ENCODE data around the gene RBL1. TPM values are rescaled to one million over a fixed set of nuclear protein-coding genes. Genes with fewer than 3 reads are reported as not detected.
"Not testable (repeated sequence)": the region's sequence is repeated elsewhere in the genome, so short reads cannot be mapped to it uniquely, and the experiment has no call there.

Gene RBL1
- total RNA-seq, 2 donors from 2014 or later, result 35.9 to 37.6 TPM

DNA sequence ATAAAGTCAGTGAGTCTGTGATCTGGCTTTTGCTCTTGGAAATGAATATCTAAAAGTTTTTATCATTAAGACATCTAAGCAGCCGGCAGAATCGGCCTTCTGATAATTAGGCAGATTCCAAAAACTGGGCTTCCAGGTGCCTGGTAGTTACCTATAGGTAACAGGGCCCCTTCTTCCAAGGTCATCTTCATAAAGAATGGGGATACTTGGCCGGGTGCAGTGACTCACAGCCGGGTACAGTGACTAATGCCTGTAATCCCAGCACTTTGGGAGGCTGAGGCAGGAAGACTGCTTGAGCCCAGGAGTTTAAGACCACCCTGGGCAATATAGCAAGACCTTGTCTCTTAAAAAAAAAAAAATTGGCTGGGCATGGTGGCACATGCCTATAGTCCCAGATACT lies 12.9 kb upstream of the RBL1 start:
- H3K36me3 Mint-ChIP-seq (ENCODE audit: low read depth), result no peaks in the 10 kb centered on the region
- no peak overlapping the region for H3K4me3 Mint-ChIP-seq
- peaks cover 4% of the 10 kb centered on the region for H3K4me1 Mint-ChIP-seq
- H3K9me3 Mint-ChIP-seq, result no peaks in the 10 kb centered on the region
- ATAC-seq (replicated peaks), result no peak
- H3K27ac Mint-ChIP-seq, result no peak overlapping the region
- no peaks in the 10 kb centered on the region for H3K27me3 Mint-ChIP-seq

DNA sequence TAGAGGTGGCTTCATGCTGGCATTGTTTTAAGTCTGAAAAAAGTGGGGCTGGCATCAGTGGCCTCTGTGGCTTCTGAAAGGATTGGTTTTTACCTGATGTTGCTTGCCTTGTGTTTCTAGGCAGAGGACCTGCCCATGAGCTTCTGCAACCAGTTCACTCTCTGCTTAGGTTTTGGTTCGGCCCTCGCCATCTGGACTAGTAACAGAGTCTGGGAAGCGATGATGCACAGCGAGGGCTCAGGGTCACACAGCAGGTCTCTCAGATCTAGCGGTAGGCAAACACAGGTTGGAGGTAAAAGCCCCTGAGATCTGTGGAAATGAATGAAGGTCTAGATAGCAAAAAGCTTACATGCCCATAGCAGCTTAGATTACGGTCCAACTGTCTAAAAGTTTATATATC lies 6.8 kb upstream of the RBL1 start:
- Mint-ChIP-seq H3K27ac (no peak overlapping the region), H3K36me3 (ENCODE audit: low read depth) (no peaks in the 10 kb centered on the region), H3K4me3 (no peak overlapping the region), H3K9me3 (no peaks in the 10 kb centered on the region), H3K27me3 (no peaks in the 10 kb centered on the region), H3K4me1 (no peaks in the 10 kb centered on the region)
- no peak for ATAC-seq (replicated peaks)

DNA sequence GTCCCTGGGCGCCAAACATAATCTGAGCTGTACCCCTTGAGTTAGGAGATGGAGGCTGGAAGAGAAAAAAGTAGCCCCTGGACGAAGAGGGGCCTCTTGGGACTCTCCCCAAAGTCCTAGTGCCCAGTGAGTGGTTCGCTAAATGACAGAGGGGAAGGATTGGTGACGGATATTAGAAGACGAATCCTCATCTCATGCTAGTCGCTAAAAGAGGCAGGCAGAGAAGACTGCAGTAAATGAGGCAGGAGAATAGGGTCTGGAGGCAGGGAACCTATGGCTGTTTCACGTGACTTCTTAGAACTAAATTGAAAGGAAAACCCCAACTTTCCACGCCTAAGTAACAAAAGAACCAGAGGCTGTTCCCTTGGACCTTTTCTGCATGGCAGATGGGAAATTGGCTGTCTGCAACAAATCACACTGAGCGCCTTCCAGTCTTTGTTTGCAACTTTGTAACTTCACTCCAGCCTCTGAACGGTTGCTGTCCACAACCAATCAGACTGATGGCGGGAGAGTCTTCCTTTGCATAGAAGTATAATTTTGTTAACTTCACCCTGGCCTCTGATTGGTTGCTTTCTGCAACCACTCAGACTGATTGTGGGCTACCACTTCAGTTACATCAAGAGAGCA lies 731 bp upstream of the RBL1 start:
- Mint-ChIP-seq H3K9me3 (no peaks in the 10 kb centered on the region), H3K36me3 (ENCODE audit: low read depth) (peaks cover 39% of the 10 kb centered on the region), H3K4me3 (peak overlapping the region; percentile 99), H3K27ac (peak overlapping the region; percentile 100), H3K4me1 (peaks cover 12% of the 10 kb centered on the region), H3K27me3 (no peaks in the 10 kb centered on the region)
- peak; percentile 11 for ATAC-seq (replicated peaks)

DNA sequence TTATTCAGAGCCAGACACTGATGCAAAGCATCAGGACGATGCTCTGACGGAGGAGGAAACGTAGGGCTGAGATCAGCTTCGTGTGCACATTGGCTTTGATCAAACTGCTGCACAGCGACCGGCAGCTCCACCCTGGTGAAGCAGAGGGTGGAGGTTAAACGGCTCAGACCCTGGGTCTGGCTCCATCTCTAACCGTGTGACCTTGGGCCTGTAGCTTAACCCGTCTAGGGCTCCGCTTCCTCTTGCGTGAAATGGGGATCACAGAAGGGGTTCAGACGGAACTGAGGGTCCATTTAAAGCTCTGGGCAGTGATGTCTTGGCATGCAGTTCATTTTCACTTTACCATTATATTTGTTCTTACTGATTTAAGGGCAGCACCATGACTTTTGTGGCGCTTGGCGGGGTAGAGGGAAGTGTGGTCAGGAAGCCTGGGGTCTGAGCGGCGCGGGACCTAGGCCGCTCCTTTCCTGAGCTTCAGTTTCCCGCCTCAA lies 644 bp downstream of the RBL1 start:
- no peaks in the 10 kb centered on the region for H3K9me3 Mint-ChIP-seq
- peak; percentile 66 for ATAC-seq (replicated peaks)
- H3K4me1 Mint-ChIP-seq, result peaks cover 12% of the 10 kb centered on the region
- H3K36me3 Mint-ChIP-seq (ENCODE audit: low read depth), result peaks cover 52% of the 10 kb centered on the region
- no peaks in the 10 kb centered on the region for H3K27me3 Mint-ChIP-seq
- peak overlapping the region; percentile 99 for H3K4me3 Mint-ChIP-seq
- H3K27ac Mint-ChIP-seq, result peak overlapping the region; percentile 100

DNA sequence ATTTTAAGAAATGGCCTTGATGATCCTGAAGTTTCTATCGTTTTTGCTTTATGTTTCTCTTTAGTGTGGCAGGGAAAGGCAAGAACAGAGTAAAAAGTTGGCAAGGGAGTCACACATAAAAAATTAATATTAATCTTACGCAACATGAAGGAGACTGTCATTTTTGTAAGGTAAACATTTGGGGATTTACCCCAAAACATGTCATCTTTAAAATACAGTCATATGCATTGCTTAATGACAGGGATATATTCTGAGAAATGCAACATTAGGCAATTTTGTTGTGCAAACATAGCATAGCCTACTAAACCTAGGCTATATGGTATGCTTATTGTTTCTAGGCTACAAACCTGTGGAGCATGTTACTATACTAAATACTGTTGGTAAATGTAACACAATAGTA lies 5.4 kb downstream of the RBL1 start:
- H3K27ac Mint-ChIP-seq, result no peak overlapping the region
- H3K9me3 Mint-ChIP-seq, result no peaks in the 10 kb centered on the region
- peaks cover 92% of the 10 kb centered on the region for H3K36me3 Mint-ChIP-seq (ENCODE audit: low read depth)
- H3K4me3 Mint-ChIP-seq, result no peak overlapping the region
- H3K4me1 Mint-ChIP-seq, result peaks cover 12% of the 10 kb centered on the region
- no peaks in the 10 kb centered on the region for H3K27me3 Mint-ChIP-seq
- no peak for ATAC-seq (replicated peaks)

DNA sequence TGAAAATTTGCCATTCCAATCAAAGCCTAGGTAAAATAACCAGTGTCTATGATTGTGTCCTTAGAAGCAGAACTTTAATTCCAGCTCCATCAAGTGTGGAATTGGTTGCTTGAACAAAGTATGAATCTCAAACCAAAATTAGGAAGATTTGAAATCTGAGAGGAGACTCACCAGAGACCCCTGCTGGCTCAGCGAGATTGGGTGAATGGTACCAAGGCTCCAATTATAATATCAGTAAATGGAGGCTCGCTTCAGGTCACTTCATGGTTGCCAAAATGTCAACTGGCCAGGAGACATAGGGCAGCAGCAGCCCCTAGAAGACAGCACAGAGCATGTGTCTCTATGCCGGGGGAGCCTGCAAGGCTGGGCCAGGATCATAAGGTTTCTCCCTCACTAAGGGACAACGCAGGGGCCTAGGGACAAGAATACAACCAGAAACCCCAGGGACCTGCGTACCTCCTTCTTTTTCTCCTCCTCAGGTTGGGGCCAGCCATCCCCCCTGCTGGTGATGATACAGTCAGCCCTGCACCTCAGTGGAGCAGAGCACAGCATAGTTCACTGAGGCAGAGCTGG lies 14.0 kb downstream of the RBL1 start:
- Mint-ChIP-seq H3K4me3 (no peak overlapping the region), H3K27me3 (no peaks in the 10 kb centered on the region), H3K9me3 (no peaks in the 10 kb centered on the region), H3K27ac (no peak overlapping the region), H3K36me3 (ENCODE audit: low read depth) (peaks cover 88% of the 10 kb centered on the region), H3K4me1 (peaks cover 20% of the 10 kb centered on the region)
- ATAC-seq (replicated peaks), result no peak

DNA sequence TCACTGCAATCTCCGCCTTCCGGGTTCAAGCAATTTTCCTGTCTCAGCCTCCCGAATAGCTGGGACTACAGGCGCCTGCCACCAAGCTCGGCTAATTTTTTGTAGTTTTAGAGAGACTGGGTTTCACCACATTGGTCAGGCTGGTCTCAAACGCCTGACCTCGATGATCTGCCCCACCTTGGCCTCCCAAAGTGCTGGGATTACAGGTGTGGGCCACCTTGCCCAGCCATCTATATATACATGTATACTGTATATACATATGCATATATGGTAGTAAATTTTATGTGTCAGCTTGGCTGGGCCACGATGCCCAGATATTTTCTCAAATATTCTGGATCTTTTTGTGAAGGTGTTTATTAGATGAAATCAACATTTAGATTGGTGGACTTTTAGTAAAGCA lies 18.8 kb downstream of the RBL1 start:
- H3K27me3 Mint-ChIP-seq, result no peaks in the 10 kb centered on the region
- H3K4me3 Mint-ChIP-seq, result no peak overlapping the region
- H3K9me3 Mint-ChIP-seq, result no peaks in the 10 kb centered on the region
- ATAC-seq (replicated peaks), result no peak
- no peak overlapping the region for H3K27ac Mint-ChIP-seq
- peaks cover 78% of the 10 kb centered on the region for H3K36me3 Mint-ChIP-seq (ENCODE audit: low read depth)
- H3K4me1 Mint-ChIP-seq, result peaks cover 14% of the 10 kb centered on the region

DNA sequence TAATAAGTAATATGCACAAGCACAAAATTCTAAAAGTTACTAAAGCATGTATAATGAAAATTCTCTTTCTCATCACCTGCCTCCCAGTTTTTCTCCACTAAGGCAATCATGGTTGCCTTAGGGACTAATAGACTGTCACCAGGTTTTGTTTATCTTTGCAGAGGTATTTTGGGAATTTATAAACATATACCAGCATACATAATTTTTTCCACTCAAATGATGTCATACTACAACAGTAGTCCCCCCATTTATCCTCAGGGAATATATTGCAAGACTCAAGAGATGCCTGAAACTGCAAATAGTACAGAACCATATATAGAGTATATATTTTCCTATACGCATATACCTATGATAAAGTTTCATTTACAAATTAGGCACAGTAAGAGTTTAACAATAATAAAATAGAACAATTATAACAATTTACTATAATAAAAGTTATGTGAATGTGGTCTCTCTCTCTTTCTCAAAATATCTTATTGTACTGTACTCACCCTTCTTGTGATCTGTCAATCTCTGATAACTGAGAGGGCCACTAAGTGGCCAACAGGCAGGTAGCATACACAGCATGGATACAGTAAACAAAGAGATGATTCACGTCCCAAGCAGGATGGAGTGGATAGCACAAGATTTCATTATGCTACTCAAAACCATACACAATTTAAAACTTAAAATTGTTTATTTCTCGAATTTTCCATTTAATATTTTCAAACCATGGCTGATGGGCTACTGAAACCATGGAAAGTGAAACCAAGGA lies 19.7 kb downstream of the RBL1 start:
- H3K4me3 Mint-ChIP-seq, result no peak overlapping the region
- H3K9me3 Mint-ChIP-seq, result no peaks in the 10 kb centered on the region
- H3K27ac Mint-ChIP-seq, result no peak overlapping the region
- H3K36me3 Mint-ChIP-seq (ENCODE audit: low read depth), result peaks cover 78% of the 10 kb centered on the region
- no peaks in the 10 kb centered on the region for H3K27me3 Mint-ChIP-seq
- H3K4me1 Mint-ChIP-seq, result peaks cover 19% of the 10 kb centered on the region
- no peak for ATAC-seq (replicated peaks)

DNA sequence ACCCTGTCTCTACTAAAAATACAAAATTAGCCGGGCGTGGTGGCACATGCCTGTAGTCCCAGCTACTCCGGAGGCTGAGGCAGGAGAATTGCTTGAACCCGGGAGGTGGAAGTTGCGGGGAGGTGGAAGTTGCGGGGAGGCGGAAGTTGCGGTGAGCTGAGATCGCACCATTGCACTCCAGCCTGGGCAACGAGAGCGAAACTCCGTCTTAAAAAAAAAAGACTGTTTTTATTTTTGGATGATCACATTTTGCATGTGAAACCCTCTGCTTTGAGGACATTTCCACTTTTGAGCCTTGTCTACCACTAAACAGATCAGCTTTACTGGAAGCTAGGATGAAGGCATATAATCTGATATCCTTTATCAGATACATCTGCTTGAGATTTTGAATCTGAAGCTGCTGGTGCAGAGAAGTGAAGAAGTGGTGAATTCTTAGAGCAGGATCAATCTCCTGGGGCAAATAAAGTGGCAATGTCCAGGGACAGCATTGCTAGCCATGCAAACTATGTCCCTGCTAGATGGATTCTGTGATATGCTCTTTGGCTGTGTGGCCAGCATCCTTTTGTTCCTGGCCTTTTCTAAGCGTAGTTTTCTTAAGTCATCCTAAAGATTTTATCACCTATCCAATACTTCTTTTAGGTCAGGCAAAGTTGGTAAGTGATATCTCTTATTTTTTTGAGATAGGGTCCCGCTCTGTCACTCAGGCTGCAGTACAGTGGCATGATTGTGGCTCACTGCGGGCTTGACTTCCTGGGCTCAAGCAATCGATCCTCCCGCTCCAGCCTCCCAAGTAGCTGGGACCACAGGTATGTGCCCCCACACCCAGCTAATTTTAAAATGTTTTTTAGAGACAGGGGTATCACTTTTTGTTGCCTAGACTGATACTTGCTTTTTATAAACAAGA lies 23.3 kb downstream of the RBL1 start:
- peaks cover 10% of the 10 kb centered on the region for H3K4me1 Mint-ChIP-seq
- H3K9me3 Mint-ChIP-seq, result no peaks in the 10 kb centered on the region
- peak overlapping the region; percentile 57 for H3K4me3 Mint-ChIP-seq
- H3K36me3 Mint-ChIP-seq (ENCODE audit: low read depth), result peaks cover 60% of the 10 kb centered on the region
- no peak for ATAC-seq (replicated peaks)
- no peaks in the 10 kb centered on the region for H3K27me3 Mint-ChIP-seq
- peak overlapping the region; percentile 57 for H3K27ac Mint-ChIP-seq

DNA sequence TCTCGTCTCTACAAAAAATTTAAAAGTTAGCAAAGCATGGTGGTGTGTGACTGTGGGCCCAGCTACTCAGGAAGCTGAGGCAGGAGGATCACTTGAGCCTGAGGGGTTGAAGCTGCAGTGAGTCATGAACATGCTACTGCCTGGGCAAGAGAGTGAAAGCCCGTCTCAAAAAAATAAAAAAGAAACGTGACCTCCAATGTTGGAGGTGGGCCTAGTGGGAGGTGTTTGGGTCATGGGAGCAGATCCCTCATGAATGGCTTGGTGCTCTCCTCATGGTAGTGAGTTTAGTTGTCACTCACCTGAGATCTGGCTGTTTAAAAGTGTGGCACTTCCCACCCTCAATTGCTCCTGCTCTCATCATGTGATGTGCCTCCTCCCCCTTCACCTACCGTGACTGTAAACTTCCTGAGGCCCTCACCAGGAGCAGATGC lies 24.3 kb downstream of the RBL1 start:
- ATAC-seq (replicated peaks), result peak; percentile 91
- no peaks in the 10 kb centered on the region for H3K27me3 Mint-ChIP-seq
- peak overlapping the region; percentile 57 for H3K4me3 Mint-ChIP-seq
- H3K27ac Mint-ChIP-seq, result peak overlapping the region; percentile 57
- peaks cover 12% of the 10 kb centered on the region for H3K4me1 Mint-ChIP-seq
- H3K36me3 Mint-ChIP-seq (ENCODE audit: low read depth), result peaks cover 62% of the 10 kb centered on the region
- no peaks in the 10 kb centered on the region for H3K9me3 Mint-ChIP-seq

DNA sequence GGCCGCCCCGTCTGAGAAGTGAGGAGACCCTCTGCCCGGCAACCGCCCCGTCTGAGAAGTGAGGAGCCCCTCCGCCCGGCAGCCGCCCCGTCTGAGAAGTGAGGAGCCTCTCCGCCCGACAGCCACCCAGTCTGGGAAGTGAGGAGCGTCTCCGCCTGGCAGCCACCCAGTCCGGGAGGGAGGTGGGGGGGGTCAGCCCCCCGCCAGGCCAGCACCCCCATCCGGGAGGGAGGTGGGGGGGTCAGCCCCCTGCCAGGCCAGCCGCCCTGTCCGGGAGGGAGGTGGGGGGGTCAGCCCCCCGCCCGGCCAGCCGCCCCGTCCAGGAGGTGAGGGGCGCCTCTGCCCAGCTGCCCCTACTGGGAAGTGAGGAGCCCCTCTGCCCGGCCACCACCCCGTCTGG lies 26.2 kb downstream of the RBL1 start:
- H3K4me1 Mint-ChIP-seq, result peaks cover 15% of the 10 kb centered on the region

DNA sequence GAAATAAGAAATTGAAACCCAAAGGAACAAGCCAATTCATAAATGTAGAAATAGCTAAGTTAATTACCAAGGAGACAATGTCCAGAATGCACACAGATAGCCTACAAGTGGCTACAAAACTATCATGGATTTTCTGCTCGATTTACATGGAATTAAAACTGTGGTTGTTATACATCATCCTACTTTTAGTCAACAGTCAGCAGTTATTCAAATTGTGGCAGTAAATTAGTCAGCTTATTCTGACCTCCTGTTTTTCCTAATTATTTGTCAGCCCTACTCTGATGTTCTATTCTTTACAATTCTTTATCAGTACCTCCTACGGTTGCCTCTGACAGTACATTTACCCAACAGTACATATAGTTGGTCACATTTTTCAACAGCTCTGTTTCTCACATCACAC lies 29.6 kb downstream of the RBL1 start:
- H3K36me3 Mint-ChIP-seq (ENCODE audit: low read depth), result peaks cover 75% of the 10 kb centered on the region
- H3K4me1 Mint-ChIP-seq, result peaks cover 9% of the 10 kb centered on the region
- no peak overlapping the region for H3K4me3 Mint-ChIP-seq
- H3K9me3 Mint-ChIP-seq, result no peaks in the 10 kb centered on the region
- ATAC-seq (replicated peaks), result peak; percentile 52
- no peaks in the 10 kb centered on the region for H3K27me3 Mint-ChIP-seq
- H3K27ac Mint-ChIP-seq, result peak overlapping the region; percentile 62

More for the DNA sequence above, 26.2 kb downstream of the RBL1 start:
- ATAC-seq (replicated peaks); H3K27ac Mint-ChIP-seq; H3K9me3 Mint-ChIP-seq; H3K4me3 Mint-ChIP-seq; H3K27me3 Mint-ChIP-seq: not testable (repeated sequence)
- peaks cover 70% of the 10 kb centered on the region for H3K36me3 Mint-ChIP-seq (ENCODE audit: low read depth)

DNA sequence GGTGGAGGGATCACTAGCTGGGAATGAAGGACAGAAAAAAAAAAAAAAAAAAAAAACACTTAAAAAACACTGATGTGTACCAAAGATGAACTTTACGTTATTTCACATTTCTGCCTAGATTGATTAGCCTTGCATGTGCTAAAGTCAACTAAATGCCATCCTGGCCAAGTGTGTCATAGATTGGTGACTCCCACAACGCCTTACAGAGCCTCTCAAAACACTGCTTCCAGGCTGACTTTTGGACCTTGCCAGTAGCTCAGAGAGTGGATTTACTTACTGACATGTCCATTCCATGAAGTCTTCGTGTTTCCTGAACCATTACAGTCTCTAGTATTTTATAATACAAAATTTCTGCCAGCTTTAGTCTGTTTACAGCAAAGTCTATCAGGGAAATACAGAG lies 40.5 kb downstream of the RBL1 start:
- no peaks in the 10 kb centered on the region for H3K4me1 Mint-ChIP-seq
- no peaks in the 10 kb centered on the region for H3K9me3 Mint-ChIP-seq
- H3K36me3 Mint-ChIP-seq (ENCODE audit: low read depth), result peaks cover 97% of the 10 kb centered on the region
- no peaks in the 10 kb centered on the region for H3K27me3 Mint-ChIP-seq
- no peak for ATAC-seq (replicated peaks)
- H3K27ac Mint-ChIP-seq, result no peak overlapping the region
- H3K4me3 Mint-ChIP-seq, result no peak overlapping the region

DNA sequence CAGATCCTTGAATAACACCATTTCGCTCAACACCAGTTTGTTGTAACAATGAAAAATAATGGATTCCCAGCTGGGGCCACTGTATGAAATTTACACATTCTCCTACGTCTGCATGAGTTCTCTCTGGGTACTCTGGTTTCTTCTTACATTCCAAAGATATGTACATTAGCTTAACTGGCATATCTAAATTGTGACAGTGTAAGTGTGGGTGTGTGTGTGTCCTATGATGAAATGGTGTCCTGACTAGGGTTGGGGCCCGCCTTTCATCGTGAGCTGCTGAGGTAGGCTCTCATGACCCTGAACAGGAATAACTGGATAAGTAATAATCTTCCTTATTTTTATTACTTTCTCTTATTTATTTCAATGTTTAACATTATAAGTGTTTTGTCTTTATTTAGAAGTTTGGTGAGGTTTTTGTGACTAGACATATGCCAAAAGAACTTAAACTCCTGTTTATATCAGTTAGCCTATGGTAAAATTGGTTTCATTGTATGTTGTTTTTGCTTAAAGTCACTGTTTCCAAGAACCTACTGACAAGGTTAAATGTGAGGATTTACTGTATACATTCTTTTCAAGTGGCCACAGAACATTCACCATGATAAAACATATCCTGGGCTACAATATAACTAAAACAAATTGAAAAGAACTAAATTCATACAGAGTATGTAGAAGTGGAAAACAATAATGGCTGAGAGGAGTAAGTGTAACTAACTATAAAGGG lies 42.4 kb downstream of the RBL1 start:
- Mint-ChIP-seq H3K27ac (no peak overlapping the region), H3K4me3 (no peak overlapping the region), H3K27me3 (no peaks in the 10 kb centered on the region), H3K9me3 (no peaks in the 10 kb centered on the region), H3K36me3 (ENCODE audit: low read depth) (peaks cover 100% of the 10 kb centered on the region), H3K4me1 (no peaks in the 10 kb centered on the region)
- no peak for ATAC-seq (replicated peaks)
